NCI-H748 treated with DMSO at 0.1 percent for 48 hours (cell line): ENCODE data around the gene ASCL5.
A peak's percentile ranks its signal among the peaks of the same experiment; 100 is the strongest.
"Not testable (repeated sequence)": the region's sequence is repeated elsewhere in the genome, so short reads cannot be mapped to it uniquely, and the experiment has no call there.

Source experiments
- DNase-seq: peaks from one replicate; lab custom pipeline; 2025; lab: John Stamatoyannopoulos, UW

The ASCL5 gene, protein sequence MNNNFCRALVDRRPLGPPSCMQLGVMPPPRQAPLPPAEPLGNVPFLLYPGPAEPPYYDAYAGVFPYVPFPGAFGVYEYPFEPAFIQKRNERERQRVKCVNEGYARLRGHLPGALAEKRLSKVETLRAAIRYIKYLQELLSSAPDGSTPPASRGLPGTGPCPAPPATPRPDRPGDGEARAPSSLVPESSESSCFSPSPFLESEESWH

DNA sequence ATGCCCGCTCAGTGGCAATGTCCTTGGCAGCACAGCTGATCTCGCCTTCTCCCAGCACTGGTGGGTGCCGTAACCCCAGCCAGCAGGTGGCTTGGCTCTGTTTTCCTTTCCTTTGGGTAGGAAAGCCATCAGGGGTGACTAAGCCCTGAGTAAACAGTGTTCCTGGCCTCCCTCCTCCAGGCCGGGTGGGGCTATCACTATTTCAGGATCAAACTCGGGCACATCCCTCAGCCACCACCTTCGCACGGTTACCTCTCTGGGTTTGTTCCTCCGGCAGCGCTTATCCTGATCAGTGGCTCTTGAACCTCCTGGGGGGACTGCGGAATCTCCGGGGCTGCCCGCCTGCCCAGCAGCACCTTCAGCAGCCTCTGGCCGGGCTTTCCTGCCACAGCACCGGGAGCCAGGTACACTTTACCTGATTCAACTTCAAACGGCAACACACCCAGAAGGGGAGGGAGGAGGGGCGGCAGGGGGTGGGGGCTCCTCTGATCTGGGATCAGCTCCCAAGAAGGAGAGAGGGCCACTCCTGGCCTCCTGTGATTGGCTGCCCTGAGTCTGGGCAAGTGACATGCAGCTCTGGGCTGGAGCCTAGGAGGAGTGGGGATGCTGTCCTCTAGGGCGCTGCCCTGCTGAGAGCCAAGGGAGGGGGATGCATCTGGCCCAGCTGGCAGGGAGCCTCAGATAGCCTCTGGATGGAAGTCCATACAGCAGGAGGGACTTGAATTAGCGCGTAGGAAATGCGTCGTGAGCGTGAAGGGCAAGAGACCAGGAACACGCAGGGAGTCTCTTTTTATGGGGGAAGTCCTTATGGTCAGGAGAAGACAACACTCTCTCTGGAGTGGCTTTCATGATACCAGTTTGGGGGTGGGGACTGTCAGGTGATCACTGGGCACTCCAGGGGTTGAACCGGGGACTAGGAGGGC is at the start of gene ASCL5:
ASCL5 (minus strand) TSS at position 353 of the 923 bp plus-strand sequence. CDS start 11,812 bp downstream, outside the sequence.
- DNase-seq: no peak

DNA sequence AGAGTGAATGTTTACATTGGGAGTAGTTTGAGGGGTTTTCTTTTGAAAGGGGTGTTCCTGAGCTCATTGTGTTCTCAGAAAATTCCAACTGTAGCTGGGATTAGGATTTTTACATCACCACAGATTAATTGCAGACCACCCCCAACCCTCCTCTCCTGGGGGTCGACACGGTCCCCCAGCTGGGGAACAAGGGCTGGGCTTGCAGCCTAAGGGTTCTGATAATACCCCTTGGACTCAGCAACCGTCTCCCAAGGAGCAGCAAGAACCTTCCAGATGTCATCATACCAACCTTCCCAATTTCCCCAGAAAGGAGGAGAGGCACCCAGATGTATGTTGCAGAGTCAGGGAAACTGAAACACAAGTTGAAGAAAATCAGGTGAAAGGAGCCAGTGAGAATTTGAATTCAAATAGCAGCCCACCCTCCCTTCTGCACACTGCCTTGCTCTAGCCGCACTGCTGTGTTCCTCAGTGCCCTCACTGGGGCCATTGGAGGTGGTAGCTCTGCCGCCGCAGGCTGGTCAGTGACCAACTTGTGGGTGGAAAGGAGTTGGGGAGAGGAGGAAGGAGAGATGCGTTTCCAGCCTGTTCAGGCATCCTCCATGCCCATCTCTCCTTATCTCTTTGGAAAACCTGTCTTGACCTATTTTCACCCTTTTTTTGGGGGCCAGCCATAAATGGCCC is 49.0 kb upstream of the ASCL5 start:
- no peak for DNase-seq

DNA sequence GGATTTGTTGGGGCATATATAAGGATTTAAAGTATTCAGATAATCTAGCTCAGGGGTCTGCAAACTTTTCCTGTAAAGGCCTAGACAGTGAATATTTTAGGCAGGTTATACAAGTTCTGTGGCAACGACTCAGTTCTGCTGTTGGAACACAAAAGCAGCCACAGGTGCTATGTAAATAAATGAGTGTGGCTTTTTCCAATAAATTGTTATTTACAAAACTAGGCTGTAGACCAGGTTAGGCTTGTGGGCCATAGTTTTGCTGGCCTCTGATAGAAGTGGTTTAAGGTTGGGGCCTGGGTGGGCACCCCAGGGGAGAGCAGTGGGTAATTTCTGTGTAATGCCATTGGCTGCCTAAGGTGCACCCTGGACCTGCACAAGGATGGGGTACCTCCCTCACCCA is 46.8 kb upstream of the ASCL5 start:
- DNase-seq: no peak

DNA sequence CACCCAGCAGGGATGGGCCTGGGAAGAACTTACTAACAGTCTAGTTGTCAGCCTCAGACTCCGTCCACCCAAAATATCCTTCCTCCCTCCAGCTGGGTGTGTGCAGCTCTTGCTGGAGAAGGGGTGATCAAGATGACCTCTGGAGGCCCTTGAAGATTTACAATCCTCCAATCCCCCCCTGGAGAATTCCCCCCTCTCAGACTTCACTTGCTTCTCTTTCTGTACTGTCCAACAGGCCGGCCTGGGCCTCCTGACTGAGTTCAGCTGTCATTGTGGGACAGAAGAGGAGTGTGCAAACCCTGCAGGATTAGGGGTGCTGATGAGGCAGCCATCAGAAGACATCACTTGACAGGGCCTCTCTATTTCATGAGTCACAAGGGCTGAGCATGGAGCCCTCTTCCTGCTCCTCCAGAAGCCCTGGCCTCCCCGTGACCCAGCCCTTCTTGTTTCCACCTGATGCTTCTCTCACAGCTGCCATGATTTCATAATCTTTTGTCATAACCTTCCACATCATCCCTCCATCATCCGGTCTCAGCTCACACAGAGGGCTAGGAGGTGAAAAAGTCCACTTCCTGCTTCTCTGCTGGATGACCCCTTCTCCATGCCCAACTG is 46.1 kb upstream of the ASCL5 start:
- DNase-seq: no peak

DNA sequence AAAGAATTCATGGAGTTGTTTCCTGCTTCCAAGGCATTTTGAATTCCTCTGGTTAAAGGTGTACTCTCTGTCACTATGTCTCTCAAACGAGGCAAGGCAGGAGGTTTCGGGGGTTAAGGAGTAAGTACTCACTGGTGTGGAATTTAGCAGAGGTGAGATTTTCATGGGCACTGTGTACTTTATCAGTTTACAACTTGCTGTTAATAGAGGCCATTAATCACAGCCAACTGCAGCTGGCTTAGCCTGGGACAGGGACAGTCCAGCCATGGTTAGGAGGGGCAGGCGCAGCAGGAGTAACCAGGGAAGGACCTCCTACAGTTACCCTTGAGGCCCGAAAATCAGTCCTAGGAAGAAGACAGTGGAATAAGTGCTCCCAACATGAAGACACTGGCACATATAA is 45.3 kb upstream of the ASCL5 start:
- no peak for DNase-seq

DNA sequence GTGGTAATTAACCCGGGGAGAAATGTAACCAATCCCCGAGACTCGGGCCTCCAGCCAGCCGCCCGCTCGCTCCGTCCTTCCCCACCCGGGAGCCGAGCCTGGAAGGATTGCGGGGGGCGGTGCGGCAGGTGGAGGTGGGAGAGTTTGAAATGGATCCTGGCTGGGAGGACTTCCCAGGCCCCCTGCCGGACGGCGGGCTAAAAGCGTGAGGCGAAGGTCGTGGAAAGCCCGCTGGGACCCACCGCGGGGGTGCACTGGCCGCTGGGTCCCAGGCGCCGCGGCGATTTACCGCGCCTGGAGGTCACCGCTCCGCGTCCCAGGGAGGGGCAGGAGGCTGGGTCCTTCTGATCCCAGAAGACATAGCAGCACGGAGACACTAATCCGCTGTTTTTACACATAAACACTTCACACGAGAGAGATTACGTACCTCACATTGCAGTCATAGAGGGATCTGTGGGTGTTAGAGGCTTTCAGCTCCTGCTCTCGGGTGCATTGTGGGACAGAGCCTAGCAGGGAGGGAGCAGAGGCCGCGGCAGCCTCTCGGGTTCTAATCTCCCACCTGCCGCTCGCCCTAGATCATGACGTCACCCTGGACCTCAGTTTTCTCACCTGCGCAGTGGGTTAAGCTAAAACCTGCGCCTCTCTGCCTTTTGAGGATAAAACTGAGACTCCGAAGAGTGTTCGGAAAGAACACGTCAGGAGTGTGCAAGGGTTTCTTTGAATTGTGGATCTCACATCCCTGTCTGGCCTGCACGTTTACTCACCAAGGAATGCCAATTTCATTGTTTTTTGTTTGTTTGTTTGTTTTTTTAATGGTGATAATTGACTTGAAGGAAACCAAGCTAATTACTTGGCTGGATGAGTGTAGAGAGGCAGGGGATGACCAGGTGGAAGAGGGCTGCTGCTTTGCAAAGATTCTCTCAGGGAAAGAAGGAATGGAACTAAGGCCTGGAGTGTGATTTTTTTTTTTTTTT is 44.4 kb upstream of the ASCL5 start:
- no peak for DNase-seq

DNA sequence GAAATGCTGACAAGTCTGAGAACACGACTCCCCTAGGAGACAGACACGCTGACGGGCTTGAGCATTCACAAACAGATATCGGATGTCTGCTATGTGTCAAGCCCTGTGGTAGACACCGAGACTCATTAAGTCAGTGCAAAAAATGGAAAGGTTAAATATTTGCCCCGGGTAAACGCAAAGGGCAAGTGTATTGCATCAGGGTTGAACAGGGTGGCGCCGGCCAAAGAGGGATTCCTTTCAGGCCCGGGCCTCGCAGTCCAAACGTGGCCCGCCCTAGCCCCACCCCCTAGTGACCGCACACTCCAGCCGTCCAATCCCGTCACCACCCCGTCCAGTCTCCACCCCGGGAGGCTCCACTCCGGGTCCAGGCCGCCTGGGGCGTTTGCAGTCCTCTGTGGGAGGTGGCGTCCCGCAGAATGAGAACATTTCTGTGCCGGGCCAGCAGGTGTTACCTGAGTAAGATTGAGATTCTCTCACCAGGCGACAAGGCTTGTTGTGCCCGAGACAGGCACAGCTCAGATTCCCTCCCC is 43.6 kb upstream of the ASCL5 start:
- DNase-seq: peak; percentile 75

DNA sequence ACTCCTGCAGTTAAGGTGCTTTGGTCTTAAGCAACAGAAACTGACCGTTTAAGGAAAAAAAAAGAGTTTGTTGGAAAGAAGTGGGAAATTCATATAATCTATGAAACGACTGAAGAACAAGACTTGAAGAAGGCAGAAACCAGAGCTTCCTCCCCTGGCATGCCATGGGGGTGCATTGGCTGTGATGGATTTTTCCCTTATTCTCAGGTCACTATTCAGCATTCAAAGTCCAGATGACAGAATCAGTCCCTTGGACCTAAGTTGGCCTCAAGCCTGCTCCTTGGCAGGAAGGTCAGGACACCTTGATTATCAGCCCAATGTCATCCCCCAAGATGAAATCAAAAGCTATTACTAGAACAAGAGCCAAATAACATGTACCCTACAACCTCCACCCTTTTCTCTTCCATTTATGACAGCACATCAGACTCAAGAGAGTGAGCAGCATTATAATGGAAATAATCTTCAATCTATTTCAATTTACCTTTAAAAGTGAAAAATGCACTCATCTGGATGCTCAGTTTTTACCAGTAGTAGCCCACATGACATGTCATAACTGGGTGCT is 43.1 kb upstream of the ASCL5 start:
- DNase-seq: no peak

DNA sequence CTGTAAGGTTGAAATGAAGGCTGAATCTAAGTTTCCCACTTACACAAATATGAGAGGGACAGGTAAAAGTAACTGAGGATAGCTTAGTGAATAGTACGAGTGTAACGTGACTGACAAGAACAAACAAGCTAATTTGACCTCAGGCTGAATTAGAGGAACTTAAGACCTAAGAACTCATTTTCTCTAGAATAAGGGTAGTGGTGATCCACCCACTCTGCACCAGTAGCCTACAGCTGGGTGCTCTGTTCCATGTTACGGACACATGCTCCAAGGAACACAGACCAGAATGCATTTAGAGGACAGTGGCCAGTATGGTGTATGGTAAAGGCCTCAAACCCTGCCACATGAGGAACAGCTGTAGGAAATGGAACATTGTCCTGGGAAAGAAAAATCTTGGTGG is 42.2 kb upstream of the ASCL5 start:
- DNase-seq: no peak

DNA sequence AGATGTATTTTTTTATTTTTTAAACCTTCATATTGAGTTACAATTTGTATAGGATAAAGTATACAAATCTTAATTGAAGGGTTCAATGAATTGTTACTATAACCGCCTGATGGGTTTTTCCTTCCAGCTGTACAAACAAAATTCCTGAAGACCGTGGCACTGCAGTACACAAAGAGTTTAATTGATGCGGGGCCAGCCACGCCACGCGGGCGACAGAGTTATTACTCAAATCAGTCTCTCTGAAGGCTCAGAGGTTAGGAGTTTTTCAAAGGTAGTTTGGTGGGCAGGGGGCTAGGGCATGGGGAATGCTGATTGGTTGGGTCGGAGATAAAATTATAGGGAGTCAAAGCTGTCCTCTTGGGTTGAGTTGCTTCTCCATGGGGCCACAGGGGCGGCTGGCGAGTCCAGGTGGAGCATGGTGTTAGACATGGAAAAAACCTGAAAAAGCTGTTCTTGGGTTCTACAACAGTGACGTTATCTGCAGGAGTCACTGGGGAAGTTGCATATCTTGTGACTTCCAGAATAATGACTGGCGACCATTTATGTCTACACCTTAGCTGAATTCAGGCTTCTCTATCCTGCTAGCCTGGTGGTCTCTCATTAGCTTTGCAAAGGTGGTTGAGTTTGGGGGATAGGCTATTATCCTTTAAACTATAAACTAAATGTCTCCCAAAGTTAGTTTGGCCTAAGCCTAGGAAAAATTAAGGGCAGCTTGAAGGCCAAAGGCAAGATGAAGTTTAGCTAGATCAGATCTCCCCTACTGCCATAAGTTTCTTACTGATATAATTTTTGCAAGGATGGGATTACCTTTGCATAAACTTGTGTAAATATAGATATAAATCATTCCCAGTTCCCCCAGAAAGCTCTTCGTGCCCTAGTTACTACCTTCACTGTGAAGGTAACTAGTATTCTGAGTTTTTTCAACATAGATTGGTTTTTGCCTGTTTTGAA is 40.3 kb upstream of the ASCL5 start:
- peak; percentile 47 for DNase-seq

DNA sequence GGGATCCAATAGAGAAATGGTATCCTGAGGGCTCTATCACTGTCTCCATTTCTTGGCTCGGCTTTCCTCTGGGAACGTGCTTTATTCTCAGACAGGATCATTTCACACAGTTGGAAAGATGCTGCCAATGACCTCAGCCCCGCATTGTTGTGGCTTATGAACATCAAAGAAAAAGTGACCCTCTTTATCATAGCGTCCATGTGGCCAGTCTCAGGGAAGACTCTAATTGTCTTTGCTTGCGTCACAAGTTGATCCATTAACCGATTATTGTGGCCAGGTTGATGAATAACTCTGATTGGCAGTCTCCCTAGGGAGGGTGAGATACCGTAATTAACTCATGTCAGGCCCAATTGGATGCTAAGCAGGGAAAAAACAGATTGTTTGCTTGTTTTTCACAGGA is 37.7 kb upstream of the ASCL5 start:
- no peak for DNase-seq

DNA sequence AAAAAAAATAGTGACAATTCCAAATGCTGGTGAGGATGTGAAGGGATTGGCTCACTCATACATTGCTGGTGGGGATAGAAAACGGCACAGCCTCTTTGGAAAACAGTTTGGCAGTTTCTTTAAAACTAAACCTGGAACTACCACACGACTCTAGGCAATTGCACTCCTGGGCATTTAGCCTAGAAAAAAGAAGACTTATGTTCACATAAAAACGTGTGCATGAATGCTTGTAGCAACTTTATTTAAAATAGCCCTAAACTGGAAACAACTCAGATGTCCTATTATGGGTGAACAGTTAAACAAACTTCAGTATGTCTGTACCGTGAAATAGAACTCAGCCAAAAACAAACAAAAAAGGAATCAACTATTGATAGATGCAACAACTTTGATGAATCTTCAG is 36.7 kb upstream of the ASCL5 start:
- no peak for DNase-seq

DNA sequence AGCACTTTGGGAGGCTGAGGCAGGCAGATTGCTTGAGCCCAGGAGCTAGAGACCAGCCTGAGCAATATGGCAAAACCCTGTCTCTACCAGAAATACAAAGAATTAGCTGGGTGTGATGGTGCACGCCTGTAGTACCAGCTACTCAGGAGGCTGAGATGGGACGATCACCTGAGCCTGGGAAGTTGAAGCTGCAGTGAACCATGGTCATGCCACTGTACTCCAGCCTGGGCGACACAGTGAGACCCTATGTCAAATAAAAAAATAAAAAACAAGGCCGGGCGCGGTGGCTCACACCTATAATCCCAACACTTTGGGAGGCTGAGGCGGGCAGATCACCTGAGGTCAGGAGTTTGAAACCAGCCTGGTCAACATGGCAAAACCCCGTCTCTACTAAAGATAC is 36.1 kb upstream of the ASCL5 start:
- not testable (repeated sequence) for DNase-seq

DNA sequence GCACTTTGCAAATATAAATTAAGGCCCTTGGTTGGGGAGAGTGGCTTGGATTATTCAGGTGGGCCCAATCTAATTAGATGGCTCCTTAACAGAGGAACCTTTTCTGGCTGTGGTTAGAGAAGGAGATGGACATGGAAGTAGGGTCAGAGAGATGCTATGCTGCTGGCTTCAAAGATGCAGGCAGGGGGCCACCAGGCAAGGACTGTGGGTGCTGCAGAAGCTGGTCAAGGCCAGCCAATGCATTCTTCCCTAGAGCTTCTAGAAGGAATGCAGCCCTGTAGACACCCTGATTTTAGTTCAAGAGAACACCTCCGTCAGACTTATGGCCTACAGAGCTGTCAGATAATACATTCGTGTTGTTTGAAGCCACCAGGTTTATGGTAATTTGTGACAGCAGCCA is 31.0 kb upstream of the ASCL5 start:
- no peak for DNase-seq

DNA sequence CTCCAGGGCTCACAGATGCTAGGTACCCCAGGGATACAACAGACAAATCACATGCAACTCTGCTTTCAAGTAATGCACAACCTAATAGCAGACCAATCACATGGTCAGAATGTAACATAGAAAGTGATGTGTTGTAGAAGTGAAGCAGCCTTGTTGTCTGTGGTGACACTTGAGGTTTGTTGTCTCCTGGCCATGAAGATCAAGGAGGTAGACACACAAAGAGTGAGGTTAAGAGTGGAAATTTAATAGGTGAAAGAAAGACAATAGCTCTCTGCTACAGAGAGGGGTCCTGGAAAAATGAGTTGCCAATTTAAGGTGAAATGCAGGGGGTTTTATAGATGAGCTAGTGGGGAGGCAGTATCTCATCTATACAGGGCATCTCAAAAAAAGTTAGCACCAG is 29.8 kb upstream of the ASCL5 start:
- no peak for DNase-seq

DNA sequence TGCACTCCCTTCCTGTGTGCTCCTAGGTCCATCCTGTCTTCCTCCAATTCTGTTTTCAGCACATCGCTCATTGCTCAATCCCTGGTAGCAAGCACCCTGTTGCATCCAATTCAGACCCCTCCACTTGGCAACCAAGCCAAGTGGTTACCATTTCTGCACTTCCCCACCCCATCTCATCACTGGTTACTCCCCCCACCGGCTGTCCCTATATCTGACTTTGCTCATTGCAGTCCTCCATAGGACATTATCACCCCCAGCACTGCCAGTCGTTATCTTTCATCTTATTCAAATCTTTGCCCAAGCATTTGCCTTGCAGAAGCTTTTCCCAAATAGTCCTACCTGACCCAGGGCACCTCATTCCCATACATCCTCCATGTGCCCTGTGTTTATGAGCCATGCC is 29.4 kb upstream of the ASCL5 start:
- no peak for DNase-seq

DNA sequence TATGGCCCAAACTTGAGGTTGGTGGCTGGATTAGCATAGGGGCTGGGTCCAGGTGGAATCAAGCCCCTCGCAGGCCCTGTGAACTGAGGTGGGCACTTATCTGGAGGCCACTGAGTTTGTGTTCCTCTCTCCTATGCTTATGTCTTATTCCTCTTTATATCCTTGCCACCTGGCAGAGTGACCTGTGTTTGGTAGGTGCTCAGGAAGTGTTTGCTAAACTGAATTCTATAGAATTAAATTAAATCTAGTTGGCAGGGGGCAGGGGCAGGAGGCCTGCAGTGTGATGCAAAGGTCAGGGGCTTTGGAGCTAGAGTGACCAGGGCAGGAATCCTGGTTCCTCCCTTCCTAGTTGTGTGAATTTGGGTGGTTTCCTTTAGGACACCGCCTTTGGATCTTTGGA is 28.4 kb upstream of the ASCL5 start:
- DNase-seq: no peak

DNA sequence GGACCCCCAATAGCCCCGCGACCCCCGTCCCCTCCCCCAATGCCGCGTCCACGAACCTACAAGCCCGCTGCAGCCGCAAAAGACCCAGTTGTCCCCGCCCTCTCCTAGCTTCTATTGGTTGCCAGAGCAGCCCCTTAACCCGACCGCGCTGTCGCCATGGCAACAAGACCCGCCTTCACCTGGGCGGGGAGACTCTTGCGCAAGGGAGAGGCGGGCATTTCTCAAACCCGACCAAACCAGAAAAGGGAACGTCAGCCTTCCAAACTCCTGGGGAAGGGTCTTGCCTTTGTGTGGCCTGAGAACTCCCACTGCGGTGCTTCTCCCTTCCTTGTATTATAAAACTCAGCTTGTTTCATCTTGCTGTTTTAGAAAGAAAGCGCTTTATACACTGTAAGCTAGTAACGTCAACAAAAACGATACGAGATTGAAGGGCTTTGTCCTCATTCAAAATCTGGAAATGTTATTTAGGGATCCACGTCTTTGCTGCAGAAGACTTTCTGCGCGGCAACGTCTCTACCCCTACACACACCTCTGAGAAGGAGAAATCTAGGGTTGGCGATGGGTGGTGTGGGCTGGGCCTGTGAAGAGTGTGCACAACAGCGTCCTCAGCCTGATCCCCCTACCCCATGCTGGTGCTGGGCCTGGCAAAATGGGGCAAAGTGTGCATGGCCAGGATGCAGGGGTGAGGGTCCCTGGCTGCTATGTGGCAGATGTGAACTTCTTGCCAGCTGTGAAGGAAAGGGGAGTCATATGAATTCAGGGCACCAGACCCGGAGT is 27.6 kb upstream of the ASCL5 start, which contains the start of gene TMEM9:
TMEM9 (minus strand) TSS at position 86 of the 777 bp plus-strand sequence. CDS start 551 bp downstream, outside the sequence.
- DNase-seq: peak; percentile 75
